Ishikawa (cell line): ENCODE measurements around the gene PXDN.

ENCODE experiments used
- CEBPB ChIP-seq: IDR thresholded peaks from 2 replicates; pipeline ENCODE4 v1.6.1; 2012
- CREB1 ChIP-seq: IDR thresholded peaks from 2 replicates; pipeline ENCODE4 v1.6.1; 2012; ENCODE audit warnings: low read depth
- EGR1 ChIP-seq: IDR thresholded peaks from 2 replicates; pipeline ENCODE4 v1.6.1; 2012
- EP300 ChIP-seq: IDR thresholded peaks from 2 replicates; pipeline ENCODE4 v1.6.1; 2012; ENCODE audit warnings: borderline replicate concordance
- FOXM1 ChIP-seq: IDR thresholded peaks from 2 replicates; pipeline ENCODE4 v1.6.1; 2012; ENCODE audit warnings: low read depth, borderline replicate concordance
- MAX ChIP-seq: IDR thresholded peaks from 2 replicates; pipeline ENCODE4 v1.6.1; 2012
- NFIC ChIP-seq: IDR thresholded peaks from 2 replicates; pipeline ENCODE4 v1.6.1; 2012
- RAD21 ChIP-seq: IDR thresholded peaks from 2 replicates; pipeline ENCODE4 v1.6.1; 2012; ENCODE audit warnings: low read depth
- REST ChIP-seq: IDR thresholded peaks from 2 replicates; pipeline ENCODE4 v1.6.1; 2012; ENCODE audit warnings: low read depth, mild to moderate bottlenecking
- TAF1 ChIP-seq: IDR thresholded peaks from 2 replicates; pipeline ENCODE4 v1.6.1; 2012; ENCODE audit warnings: low read depth, mild to moderate bottlenecking
- TCF12 ChIP-seq: IDR thresholded peaks from 2 replicates; pipeline ENCODE4 v1.6.1; 2012; ENCODE audit warnings: low read depth
- TEAD4 ChIP-seq: IDR thresholded peaks from 2 replicates; pipeline ENCODE4 v1.6.1; 2012
- USF1 ChIP-seq: IDR thresholded peaks from 2 replicates; pipeline ENCODE4 v1.6.1; 2012
- YY1 ChIP-seq: IDR thresholded peaks from 2 replicates; pipeline ENCODE4 v1.6.1; 2012; ENCODE audit warnings: low read depth
- ZBTB7A ChIP-seq: IDR thresholded peaks from 2 replicates; pipeline ENCODE4 v1.6.1; 2012; ENCODE audit warnings: low read depth

The PXDN gene

GRCh38 chr2:1664076-1664605 lies 80.2 kb downstream of the PXDN start:
- no peak for TF ChIP-seq YY1
- TF ChIP-seq RAD21, result no peak
- TF ChIP-seq TEAD4, result no peak
- no peak for TF ChIP-seq FOXM1
- no peak for TF ChIP-seq ZBTB7A
- TF ChIP-seq USF1, result no peak
- no peak for TF ChIP-seq TAF1
- TF ChIP-seq TCF12, result no peak
- no peak for TF ChIP-seq EP300
- TF ChIP-seq CEBPB, result no peak
- TF ChIP-seq CREB1, result no peak

- TF ChIP-seq TAF1 (no peak), ZBTB7A (no peak), USF1 (no peak), EP300 (no peak), MAX (no peak), EGR1 (no peak), CEBPB (no peak), RAD21 (no peak), YY1 (no peak), REST (no peak), TEAD4 (no peak)
Measured at GRCh38 chr2:1663621-1664020, 80.7 kb downstream of the PXDN start.

GRCh38 chr2:1662606-1663180 lies 81.6 kb downstream of the PXDN start:
- TF ChIP-seq MAX (no peak), EP300 (no peak), TAF1 (no peak), FOXM1 (no peak), CEBPB (no peak), YY1 (no peak), NFIC (no peak), EGR1 (no peak), USF1 (no peak), ZBTB7A (no peak), TEAD4 (no peak), CREB1 (no peak), REST (no peak), RAD21 (no peak), TCF12 (no peak)

- TF ChIP-seq ZBTB7A (no peak), REST (no peak), YY1 (no peak), TEAD4 (no peak), EGR1 (no peak), USF1 (no peak), FOXM1 (no peak), EP300 (no peak), NFIC (no peak), TAF1 (no peak), RAD21 (no peak), CREB1 (no peak), TCF12 (no peak), CEBPB (no peak)
Measured at GRCh38 chr2:1661891-1662605, 82.3 kb downstream of the PXDN start.
